Measurements from ENCODE around the gene RPL4.
"Not testable (repeated sequence)": the region's sequence is repeated elsewhere in the genome, so short reads cannot be mapped to it uniquely, and the experiment has no call there.

Gene RPL4

GRCh38 chr15:66462627-66463026 is 42.0 kb downstream of the RPL4 start:
- Histone ChIP-seq H3K4me3 (no peak overlapping the region), H3K27ac (no peak overlapping the region)
- TF ChIP-seq, protein P1, sequence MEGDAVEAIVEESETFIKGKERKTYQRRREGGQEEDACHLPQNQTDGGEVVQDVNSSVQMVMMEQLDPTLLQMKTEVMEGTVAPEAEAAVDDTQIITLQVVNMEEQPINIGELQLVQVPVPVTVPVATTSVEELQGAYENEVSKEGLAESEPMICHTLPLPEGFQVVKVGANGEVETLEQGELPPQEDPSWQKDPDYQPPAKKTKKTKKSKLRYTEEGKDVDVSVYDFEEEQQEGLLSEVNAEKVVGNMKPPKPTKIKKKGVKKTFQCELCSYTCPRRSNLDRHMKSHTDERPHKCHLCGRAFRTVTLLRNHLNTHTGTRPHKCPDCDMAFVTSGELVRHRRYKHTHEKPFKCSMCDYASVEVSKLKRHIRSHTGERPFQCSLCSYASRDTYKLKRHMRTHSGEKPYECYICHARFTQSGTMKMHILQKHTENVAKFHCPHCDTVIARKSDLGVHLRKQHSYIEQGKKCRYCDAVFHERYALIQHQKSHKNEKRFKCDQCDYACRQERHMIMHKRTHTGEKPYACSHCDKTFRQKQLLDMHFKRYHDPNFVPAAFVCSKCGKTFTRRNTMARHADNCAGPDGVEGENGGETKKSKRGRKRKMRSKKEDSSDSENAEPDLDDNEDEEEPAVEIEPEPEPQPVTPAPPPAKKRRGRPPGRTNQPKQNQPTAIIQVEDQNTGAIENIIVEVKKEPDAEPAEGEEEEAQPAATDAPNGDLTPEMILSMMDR (IDR thresholded peaks at IDR 0.05) = no peak
- DNase-seq (ENCODE audit: low spot score) = no peak

GRCh38 chr15:66461917-66462316 is 42.7 kb downstream of the RPL4 start:
- H3K4me3 ChIP-seq = no peak overlapping the region
- TF ChIP-seq, protein P1 (IDR thresholded peaks at IDR 0.05) = no peak
- no peak overlapping the region for H3K27ac ChIP-seq
- no peak for DNase-seq (ENCODE audit: low spot score)

DNA sequence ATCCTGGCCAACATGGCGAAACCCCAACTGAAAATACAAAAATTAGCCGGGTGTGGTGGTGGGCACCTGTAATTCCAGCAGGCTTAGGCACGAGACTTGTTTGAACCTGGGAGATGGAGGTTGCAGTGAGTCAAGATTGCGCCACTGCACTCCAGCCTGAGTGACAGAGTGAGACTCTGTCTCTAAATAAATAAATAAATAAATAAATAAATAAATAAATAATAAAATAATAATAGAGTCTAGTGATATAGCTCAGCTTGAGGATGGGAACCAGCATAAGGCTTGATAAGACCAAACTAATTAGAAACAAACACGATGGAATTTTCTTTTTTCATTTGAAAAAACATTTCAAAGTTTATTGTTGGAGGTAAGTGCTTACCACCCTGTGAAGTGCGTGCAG is 43.4 kb downstream of the RPL4 start:
- not testable (repeated sequence) for H3K4me3 ChIP-seq; H3K27ac ChIP-seq; DNase-seq (ENCODE audit: low spot score)

- H3K27ac ChIP-seq = no peak overlapping the region
- no peak overlapping the region for H3K4me3 ChIP-seq
- DNase-seq (ENCODE audit: low spot score) = no peak
- TF ChIP-seq, protein P1 (IDR thresholded peaks at IDR 0.05) = no peak
These were observed 44.6 kb downstream of the RPL4 start for GRCh38 chr15:66459818-66460615.

GRCh38 chr15:66456211-66456610 is 48.4 kb downstream of the RPL4 start:
- DNase-seq (ENCODE audit: low spot score) = no peak
- Histone ChIP-seq H3K4me3 (no peak overlapping the region), H3K27ac (no peak overlapping the region)
- TF ChIP-seq, protein P1 (IDR thresholded peaks at IDR 0.05) = no peak

DNA sequence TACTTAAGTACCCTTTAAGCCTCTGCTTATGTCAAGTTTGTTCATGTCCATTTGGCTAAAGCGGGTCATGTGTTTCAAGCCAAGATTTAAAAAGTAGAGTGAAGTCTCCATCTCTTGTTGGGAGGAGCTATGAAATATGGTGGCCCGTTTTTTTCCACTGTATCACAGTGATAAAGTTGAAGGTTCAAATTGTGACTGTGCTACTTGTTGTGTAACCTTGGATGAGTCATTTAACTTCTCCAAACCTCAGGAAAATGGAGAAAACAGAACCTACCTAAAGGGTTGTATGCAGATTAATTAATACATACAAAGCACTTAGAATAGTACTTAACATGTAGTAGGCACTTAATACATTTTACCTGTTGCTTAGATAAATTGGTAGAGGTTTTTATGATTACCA is 50.5 kb downstream of the RPL4 start:
- Histone ChIP-seq H3K4me3 (no peak overlapping the region), H3K27ac (no peak overlapping the region)
- no peak for DNase-seq (ENCODE audit: low spot score)
- TF ChIP-seq, protein P1 (IDR thresholded peaks at IDR 0.05) = no peak

- no peak overlapping the region for H3K4me3 ChIP-seq
- no peak overlapping the region for H3K27ac ChIP-seq
- TF ChIP-seq, protein P1 (IDR thresholded peaks at IDR 0.05) = no peak
- no peak for DNase-seq (ENCODE audit: low spot score)
These were observed 51.6 kb downstream of the RPL4 start for GRCh38 chr15:66452971-66453580.
